Stimulated activated CD4-positive, alpha-beta T cell treated with anti-CD3 and anti-CD28 coated beads, Interleukin-1b, Interleukin-23, amount 100 ng/mL, for 48 hours (primary cell): Measurements from ENCODE around the gene SLC41A1.

Experiments used
- DNase-seq: peaks from one replicate; pipeline ENCODE4 v3.0.0-alpha.2; 2020

The SLC41A1 gene

GRCh38 chr1:205750138-205751035 is 62.6 kb downstream of the SLC41A1 start, which contains the start of gene NUCKS1:
Gene NUCKS1, minus strand, starts transcription at chr1:205750182. Its CDS starts 209 bp downstream, at chr1:205749973.
- DNase-seq, result peak; percentile 98

- peak; percentile 98 for DNase-seq
Observed at GRCh38 chr1:205749234-205750137, 63.5 kb downstream of the SLC41A1 start.

DNA sequence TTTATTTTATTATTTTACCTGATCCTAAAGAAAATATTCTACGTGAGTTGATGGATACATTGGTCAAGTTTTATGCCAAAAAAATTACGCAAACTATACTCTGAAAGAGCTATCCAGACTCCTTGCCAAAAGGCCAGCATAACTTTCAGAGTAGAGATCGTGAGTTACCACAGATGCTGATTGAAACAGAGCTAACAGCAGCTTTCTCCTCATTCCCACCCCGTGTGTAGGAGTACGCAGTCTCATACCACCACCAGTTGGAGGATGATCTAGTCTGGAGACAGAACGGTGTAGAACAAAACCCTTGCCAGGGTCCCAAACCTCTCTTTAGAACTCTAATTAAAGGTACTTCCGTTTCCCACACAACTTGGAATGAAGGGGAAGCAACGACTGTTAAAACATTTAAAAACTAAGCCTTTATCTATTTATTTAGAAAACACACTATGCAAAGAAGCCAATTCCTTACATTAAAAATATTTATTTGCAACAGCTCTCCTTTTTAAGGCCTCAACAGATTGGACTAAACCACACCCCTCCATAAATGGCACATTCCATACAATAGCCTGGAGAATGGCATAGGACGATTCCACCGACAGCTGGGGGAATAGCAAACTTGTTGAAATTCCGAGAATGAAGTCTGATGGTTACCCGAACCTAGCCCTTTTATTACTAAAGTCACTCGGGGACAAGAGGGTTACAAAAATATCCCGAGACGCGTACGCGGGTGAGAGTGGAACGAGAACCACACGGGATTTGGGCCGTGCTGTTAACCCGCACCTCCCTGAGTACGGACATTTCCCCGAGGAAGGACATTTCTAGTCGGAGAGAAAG is 64.4 kb downstream of the SLC41A1 start:
- peak; percentile 65 for DNase-seq

DNA sequence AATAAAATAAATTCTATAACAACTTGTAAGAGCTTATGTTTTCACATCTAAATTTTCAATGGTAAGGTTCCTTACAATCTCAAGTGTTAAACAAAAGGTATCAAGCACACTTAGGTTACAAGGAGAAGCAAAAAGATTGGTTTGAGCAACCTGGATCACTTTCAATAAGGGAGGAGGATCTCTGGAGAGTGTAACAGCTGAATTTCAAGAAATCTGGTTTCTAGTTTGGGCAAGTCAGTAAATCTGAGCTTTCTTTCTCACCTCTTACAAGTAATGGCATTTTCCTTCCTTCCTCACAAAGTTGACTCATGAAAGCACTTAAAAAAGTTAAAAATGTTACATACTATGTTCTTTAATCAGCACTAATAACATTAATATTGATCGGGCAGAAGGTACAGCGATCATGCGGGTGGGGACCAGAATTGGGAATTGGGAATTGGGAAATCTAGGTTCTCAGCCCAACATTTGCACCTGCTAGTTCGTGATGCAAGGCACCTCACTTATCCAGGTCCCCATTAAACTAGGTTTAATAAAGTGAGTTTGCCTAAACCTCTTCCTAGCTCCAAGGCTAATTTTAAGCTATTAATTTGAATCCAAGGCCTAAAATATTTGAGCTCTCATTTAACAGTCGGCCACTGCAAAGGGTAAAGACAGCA is 66.1 kb downstream of the SLC41A1 start:
- DNase-seq, result no peak

DNA sequence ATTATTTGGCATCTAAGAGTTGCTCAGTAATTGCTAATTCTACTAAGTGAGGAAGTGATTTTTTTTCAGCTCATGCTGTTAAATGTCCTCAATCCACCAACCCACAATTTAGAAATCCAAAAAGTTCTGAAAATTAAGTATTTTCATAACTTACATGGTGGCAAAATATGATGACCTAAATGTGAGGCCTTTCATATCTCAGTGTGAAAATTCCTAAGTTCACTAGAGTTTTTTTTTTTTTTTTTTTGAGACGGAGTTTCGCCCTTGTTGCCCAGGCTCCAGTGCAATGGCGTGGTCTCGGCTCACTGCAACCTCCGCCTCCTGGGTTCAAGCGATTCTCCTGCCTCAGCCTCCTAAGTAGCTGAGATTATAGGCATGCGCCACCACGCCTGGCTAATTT is 68.6 kb downstream of the SLC41A1 start:
- DNase-seq, result no peak

- DNase-seq, result no peak
Observed at GRCh38 chr1:205743977-205744376, 69.0 kb downstream of the SLC41A1 start.

- no peak for DNase-seq
Observed at GRCh38 chr1:205741681-205742080, 71.3 kb downstream of the SLC41A1 start.

GRCh38 chr1:205739348-205740160 is 73.4 kb downstream of the SLC41A1 start:
- DNase-seq, result no peak
